ENCODE measurements around the gene ODC1.

Gene ODC1

GRCh38 chr2:10433947-10434885 lies 13.9 kb downstream of the ODC1 start:
- no peak for DNase-seq (ENCODE audit: low read depth, low spot score)

GRCh38 chr2:10433264-10433946 lies 14.7 kb downstream of the ODC1 start:
- DNase-seq (ENCODE audit: low read depth, low spot score), result no peak

- no peak for DNase-seq (ENCODE audit: low read depth, low spot score)
Observed at GRCh38 chr2:10432311-10433181, 15.6 kb downstream of the ODC1 start.

GRCh38 chr2:10431797-10432196 lies 16.3 kb downstream of the ODC1 start:
- DNase-seq (ENCODE audit: low read depth, low spot score), result no peak

GRCh38 chr2:10430886-10431622 lies 17.1 kb downstream of the ODC1 start:
- DNase-seq (ENCODE audit: low read depth, low spot score), result no peak

- no peak for DNase-seq (ENCODE audit: low read depth, low spot score)
Observed at GRCh38 chr2:10428924-10429323, 19.2 kb downstream of the ODC1 start.

GRCh38 chr2:10428355-10428754 lies 19.8 kb downstream of the ODC1 start:
- no peak for DNase-seq (ENCODE audit: low read depth, low spot score)

- no peak for DNase-seq (ENCODE audit: low read depth, low spot score)
Observed at GRCh38 chr2:10427618-10427949, 20.5 kb downstream of the ODC1 start.

GRCh38 chr2:10426726-10427617 lies 21.2 kb downstream of the ODC1 start:
- no peak for DNase-seq (ENCODE audit: low read depth, low spot score)

- no peak for DNase-seq (ENCODE audit: low read depth, low spot score)
Observed at GRCh38 chr2:10425699-10426098, 22.4 kb downstream of the ODC1 start.

- DNase-seq (ENCODE audit: low read depth, low spot score), result no peak
Observed at GRCh38 chr2:10424916-10425505, 23.1 kb downstream of the ODC1 start.

- no peak for DNase-seq (ENCODE audit: low read depth, low spot score)
Observed at GRCh38 chr2:10424051-10424450, 24.1 kb downstream of the ODC1 start.

GRCh38 chr2:10423400-10423774 lies 24.7 kb downstream of the ODC1 start:
- no peak for DNase-seq (ENCODE audit: low read depth, low spot score)

GRCh38 chr2:10422732-10423399 lies 25.3 kb downstream of the ODC1 start:
- no peak for DNase-seq (ENCODE audit: low read depth, low spot score)

GRCh38 chr2:10422251-10422650 lies 25.9 kb downstream of the ODC1 start:
- DNase-seq (ENCODE audit: low read depth, low spot score), result no peak

- DNase-seq (ENCODE audit: low read depth, low spot score), result no peak
Observed at GRCh38 chr2:10419553-10420257, 28.4 kb downstream of the ODC1 start.

- DNase-seq (ENCODE audit: low read depth, low spot score), result no peak
Observed at GRCh38 chr2:10417551-10418335, 30.4 kb downstream of the ODC1 start.

- no peak for DNase-seq (ENCODE audit: low read depth, low spot score)
Observed at GRCh38 chr2:10415640-10416039, 32.5 kb downstream of the ODC1 start.

Measured in activated naive CD8-positive, alpha-beta T cell treated with anti-CD3 and anti-CD28 coated beads, Interleukin-2, amount 50 U/mL, for 16 hours (primary cell).